ENCODE measurements around the gene PRKAG3.

PRKAG3 gene

DNA sequence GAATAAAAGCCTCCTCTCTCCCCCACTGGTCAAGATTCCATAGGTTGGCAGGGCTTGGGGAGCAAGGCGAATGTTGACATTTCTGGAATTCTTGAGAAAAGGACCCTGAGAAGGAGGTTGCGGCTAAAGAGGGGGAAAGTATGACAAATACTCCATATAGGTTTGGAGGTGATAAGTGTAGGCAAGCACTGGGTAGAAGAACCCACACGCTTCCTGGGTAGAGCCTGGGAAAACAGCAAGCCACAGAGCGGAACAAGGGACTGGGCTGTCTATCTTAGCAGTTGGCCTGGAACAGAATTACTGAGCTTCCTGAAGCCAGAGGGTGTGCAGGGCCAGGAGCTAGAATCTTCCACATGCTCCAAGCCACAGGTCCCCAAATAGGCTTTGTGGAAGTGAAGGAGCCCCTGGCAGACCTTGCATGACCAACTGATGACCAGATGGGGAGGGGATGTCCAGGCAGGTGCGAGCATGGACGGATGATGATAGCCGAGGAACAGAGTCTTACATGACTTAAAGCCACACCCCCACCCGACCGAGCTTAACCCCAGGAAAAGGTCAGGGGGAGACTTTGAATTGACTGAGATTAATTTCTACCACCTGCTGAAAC lies 9.9 kb downstream of the PRKAG3 start:
- intact Hi-C loops (cut with DNase I) = no loop called here
- DNase-seq = no peak

DNA sequence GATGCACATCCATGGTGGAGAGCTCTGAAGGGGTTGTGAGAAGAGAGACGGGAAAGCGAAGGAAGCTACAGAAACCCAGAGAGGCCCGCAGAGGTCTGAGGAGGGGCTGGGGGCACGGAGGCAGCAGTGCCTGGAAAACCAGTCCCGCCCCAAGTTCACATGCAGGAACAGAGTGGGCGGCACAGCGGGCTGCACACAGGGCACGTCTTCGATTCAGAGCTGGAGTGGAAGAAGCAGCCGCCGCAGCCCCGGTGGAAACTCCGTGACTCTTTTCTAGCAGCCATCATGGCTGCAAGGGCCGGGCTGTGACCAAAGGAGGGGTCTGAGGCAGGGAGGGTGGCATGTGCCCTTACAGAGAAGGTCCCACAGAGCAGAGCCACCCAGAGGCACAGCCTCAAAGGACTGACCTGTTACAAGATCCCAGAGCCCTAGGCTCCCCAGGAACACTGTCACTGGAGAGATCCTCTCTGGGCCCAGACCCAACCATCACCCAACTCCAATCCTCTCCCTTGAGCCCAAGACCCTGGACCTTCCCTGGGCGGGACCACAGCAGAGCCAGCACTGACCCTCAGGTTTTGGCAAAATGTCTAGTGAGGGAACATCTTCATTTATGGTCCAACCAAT lies 10.7 kb downstream of the PRKAG3 start:
- intact Hi-C loops (cut with DNase I) = no loop called here
- no peak for DNase-seq

DNA sequence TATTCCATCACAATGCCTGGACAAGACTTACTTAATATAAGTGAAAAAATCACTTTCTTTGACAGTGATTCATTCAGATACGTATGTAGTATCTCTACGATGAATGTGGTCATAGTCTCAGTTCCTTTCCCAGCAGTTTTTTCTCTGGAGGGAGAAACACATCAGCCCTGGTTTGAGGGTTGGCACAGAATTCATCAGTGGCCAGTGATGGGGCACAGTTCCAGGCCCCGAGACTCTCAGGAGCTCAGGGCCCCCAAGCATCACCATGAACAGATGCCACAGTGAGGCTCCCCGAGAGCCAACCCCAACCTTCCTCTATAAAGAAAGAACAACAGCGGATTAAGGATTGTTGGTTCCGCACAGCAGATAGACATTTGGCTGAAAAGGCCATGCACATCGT lies 12.5 kb downstream of the PRKAG3 start:
- intact Hi-C loops (cut with DNase I) = no loop called here
- no peak for DNase-seq

DNA sequence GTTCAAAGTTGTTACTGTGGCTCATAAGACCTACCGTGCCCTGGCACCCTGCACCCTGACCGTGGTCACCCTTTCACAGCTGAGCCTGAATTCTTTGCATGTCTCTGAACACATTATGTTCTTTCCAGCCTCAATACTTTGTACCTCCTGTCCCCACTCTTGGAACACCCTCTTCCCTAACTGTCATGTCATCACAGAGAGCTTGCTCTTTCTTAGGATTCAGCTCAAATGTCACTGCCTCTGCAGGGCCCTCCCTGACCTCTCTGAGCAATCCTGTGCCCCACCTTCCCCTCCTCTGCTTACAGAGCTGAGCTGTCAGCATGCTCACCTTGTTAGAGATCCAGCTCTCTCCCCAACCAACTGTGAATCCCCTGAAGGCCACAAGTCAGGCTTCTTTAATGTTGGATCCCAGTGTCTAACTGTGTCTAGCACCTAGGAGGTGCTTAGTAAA lies 15.0 kb downstream of the PRKAG3 start:
- peak in 1 of 10 donors; percentile 6 for DNase-seq
- intact Hi-C loops (cut with DNase I) = no loop called here

DNA sequence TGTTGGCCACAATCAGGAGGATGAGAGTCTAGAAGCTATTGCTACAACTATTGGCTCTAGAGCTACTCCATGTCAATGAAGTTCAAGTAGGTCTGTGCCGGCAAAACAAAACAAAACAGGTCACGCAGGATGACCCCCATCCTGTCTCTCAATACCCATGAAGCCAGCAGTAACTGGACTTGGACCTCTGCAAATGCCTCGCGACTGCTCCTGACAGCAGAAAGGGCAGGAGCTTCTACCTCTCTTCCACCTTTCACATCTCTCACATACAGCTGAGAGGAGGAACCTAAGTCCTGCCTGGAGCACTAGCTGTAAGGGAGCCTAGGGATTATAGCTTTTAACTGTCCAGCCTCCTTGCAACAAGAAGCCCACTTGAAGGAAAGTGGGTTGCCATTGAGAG lies 16.0 kb downstream of the PRKAG3 start:
- intact Hi-C loops (cut with DNase I) = no loop called here
- DNase-seq = no peak

DNA sequence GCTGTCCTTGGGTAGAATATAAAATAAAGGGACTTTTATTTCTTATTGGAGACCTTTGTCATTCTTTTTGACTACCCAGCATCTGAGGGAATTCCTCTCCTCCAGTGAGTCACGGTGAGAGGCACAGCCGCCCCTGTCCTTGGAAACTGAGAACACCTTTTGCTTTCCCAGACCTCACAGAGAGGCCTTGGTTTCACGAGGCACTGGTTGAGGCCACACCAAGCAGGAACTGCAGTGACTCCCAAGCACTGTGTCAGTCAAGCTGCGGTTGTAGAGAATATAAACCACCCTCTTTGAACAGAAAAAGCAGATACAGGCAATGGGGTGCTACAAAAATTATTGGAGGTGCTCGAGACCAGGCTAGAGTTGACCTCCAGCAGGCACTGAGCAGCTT lies 16.4 kb downstream of the PRKAG3 start:
- intact Hi-C loops (cut with DNase I) = no loop called here
- peak in 1 of 10 donors; percentile 41 for DNase-seq

DNA sequence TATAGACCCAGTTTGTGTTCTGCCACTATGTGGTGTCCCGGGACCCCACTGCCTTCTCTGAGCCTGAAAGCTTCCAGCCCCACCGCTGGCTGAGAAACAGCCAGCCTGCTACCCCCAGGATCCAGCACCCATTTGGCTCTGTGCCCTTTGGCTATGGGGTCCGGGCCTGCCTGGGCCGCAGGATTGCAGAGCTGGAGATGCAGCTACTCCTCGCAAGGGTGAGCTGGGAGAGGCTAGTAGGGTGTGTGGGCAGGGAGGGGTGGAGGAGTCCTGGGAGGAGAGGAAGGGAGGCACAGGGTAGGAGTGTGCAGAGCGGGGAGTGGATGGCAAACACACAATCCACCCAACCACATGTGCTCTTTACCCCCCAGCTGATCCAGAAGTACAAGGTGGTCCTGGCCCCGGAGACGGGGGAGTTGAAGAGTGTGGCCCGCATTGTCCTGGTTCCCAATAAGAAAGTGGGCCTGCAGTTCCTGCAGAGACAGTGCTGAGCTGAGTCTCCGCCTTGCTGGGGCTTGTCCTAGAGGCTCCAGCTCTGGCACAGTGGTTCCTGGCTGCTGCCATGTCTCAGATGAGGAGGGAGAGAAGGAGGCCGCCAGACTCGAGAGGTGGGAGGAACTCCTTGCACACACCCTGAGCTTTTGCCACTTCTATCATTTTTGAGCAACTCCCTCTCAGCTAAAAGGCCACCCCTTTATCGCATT lies 16.9 kb downstream of the PRKAG3 start:
- intact Hi-C loops (cut with DNase I) = no loop called here
- DNase-seq = peak in 1 of 10 donors; percentile 49

DNA sequence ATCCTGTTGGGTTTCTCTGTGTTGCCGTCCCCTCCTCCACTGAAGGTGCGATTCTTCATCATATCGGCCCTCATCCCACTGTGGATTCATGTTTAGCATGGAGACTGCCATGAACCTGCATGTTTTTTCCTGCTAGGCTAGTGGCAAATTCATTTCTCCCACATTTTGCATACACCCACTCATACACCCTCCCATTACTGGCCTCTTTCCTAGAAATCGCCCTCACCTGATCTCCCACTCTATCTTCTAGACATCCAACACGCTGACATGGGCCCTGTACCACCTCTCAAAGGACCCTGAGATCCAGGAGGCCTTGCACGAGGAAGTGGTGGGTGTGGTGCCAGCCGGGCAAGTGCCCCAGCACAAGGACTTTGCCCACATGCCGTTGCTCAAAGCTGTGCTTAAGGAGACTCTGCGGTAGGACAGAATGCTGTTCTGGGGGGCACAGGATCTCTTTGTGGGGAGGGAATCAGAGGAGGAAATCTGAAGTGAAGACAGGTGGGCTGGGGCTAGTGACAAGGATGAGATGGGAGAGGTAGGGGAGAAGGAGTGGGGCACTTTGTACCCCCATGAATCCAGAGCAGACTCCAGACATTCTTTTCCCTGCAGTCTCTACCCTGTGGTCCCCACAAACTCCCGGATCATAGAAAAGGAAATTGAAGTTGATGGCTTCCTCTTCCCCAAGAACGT lies 17.7 kb downstream of the PRKAG3 start:
- intact Hi-C loops (cut with DNase I) = no loop called here
- no peak for DNase-seq

DNA sequence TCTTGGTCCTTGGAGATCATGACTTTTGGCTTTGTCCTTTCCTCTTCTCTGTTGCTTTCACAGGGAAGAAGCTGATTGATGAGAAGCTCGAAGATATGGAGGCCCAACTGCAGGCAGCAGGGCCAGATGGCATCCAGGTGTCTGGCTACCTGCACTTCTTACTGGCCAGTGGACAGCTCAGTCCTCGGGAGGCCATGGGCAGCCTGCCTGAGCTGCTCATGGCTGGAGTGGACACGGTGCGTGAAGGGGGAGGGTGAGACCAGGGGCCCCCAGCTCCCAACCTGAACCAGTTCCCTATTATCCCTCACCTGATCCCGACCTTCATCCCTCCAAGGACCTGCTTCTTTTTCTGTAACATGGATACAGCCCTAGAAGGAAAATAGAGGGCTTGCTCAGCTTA lies 18.7 kb downstream of the PRKAG3 start:
- intact Hi-C loops (cut with DNase I) = no loop called here
- peak in 1 of 10 donors; percentile 57 for DNase-seq

DNA sequence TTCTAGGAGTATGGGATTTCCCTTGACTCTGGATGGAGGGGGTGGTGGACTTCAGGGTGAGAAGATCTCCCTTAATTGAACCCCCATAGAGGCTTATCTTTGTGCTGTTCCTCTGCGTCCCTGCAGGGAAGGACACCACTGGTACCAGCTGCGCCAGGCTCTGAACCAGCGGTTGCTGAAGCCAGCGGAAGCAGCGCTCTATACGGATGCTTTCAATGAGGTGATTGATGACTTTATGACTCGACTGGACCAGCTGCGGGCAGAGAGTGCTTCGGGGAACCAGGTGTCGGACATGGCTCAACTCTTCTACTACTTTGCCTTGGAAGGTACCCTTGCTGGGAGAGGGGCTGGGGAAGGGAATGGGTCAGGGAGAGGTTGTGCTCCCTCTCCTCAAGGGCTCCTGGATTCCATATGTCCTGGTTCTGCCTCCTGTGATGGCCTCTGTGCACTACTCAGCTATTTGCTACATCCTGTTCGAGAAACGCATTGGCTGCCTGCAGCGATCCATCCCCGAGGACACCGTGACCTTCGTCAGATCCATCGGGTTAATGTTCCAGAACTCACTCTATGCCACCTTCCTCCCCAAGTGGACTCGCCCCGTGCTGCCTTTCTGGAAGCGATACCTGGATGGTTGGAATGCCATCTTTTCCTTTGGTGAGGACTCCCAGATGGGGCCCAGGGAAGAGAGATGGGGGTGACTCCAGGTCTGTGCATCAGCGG lies 19.3 kb downstream of the PRKAG3 start:
- DNase-seq = peak in 1 of 10 donors; percentile 68
- intact Hi-C loops (cut with DNase I) = no loop called here

DNA sequence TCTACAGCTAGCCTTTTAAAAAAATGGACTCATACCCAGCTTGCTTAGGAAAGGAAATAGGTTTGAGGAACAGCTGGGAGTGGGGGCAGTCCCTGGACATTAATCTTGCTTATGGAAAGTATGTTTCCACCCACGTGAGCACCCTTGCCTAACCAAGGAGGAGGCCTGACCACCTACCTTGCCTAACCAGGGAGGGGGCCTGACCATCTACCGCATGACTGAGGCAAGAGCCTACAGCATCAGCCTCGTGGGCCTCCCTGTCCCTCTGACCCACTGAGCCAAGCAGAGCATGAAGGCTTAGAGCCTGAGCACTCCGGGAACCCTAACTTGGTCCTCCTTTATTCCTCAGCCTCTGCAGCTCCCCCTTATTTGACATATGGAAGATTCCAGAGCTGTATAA lies 20.2 kb downstream of the PRKAG3 start:
- intact Hi-C loops (cut with DNase I) = no loop called here
- peak in 1 of 10 donors; percentile 31 for DNase-seq

DNA sequence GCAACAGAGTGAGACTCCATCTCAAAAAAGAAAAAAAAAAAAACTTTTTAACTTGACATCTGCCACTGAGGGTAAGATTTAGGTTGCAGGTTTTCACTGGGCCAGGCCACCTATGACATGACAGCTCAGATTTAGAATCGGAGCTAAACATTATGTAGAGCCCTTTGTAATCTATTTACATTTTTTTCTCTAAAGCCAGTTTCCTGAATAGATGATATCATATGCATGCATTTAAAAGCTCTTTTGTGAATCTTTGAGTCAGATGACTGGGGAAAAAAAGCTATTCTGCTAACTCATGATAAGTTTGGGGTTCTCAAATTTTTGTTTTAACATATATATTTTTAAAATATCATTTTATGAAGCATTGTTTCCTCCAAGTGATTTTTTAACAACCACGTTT lies 21.3 kb downstream of the PRKAG3 start:
- intact Hi-C loops (cut with DNase I) = no loop called here
- no peak for DNase-seq

DNA sequence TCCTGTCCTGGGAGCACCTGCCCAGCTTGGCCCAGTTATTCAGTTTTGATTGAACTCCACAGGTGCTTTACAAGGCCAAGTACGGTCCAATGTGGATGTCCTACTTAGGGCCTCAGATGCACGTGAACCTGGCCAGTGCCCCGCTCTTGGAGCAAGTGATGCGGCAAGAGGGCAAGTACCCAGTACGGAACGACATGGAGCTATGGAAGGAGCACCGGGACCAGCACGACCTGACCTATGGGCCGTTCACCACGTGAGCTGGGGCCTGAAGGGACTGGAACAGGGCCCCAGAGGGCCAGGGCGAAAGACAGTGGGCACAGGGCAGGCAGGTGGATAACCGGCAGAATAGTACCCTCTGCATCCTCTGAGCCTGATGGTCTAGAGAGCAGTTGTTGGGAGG lies 22.1 kb downstream of the PRKAG3 start:
- intact Hi-C loops (cut with DNase I) = no loop called here
- peak in 1 of 10 donors; percentile 50 for DNase-seq

DNA sequence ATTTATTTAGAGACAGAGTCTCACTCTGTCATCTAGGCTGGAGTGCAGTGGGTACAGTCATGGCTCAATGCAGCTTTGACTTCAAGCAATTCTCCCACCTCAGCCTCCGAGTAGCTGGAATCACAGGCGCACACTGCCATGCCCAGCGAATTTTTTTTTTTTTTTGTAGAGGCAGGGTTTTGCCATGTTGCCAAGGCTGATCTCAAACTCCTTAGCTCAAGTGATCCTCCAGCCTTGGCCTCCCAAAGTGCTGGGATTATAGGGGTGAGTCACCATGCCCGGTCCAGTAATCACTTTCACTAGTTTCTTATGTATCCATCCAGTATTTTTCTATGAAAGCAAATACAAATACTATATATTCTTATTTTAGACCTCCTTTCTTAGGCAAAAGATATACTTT lies 24.0 kb downstream of the PRKAG3 start:
- no peak for DNase-seq
- intact Hi-C loops (cut with DNase I) = no loop called here

DNA sequence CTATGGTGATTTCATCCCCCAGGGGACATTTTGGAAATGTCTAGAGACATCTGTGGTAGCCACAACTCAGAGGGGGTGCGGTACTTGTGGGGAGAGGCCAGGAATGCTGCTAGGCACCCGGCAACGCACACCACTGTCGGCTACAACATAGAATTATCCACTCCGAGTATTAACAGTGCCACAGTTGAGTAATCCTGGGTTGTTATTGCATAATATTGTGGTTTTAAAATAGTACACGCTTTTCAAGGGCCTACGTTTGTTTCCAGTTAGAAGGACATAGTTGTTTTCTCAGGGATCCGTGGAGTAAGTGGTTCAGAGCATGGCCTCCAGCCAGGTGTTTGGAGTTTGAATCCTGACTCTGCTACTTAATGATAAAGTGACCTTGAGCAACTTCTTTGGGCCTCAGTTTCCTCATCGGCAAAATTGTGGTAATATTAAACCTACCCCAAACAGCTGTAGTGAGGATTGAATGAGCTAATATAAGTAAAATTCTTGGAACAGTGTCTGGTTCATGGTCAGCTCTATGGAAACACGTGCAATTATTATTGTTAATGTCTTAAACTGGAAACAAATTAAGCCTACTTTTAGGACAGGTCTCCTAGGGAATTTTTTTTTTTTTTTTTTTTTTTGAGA lies 25.1 kb downstream of the PRKAG3 start:
- no peak for DNase-seq
- intact Hi-C loops (cut with DNase I) = no loop called here

DNA sequence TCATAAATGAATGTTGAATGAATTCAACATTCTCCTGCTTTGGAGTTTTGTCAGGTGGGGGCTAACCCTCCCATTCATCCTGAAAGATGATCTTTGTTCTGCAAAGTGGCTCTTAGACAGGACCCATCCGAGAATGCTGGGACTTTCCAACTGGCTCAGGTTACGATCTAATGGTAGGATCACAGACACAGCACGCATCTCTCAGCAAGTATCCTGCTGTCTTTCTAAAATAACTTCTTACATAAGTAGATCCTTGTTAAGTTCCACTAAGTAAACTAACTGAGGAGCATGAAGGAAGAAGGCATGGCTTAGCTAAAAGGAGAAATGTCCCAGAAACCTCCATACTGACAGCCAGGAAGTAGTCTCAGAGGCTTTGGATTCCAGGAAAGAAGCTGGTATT lies 26.0 kb downstream of the PRKAG3 start:
- no peak for DNase-seq
- intact Hi-C loops (cut with DNase I) = no loop called here

DNA sequence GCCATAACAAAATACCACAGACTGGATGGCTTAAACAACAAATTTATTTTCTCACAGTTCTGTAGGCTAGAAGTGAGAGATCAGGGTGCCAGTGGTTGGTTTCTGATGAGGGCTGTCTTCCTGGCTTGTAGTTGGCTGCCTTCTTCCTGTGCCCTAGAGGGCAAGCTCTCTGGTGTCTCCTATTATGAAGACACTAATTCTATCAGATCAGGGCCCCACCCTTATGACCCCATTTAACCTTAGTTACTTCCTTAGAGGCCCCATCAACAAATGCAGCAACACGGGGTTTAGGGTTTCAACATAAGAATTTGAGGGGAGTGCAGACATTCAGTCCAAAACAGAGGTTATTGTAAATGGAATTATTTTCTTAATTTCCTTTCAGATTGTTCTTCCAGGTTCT lies 26.8 kb downstream of the PRKAG3 start:
- intact Hi-C loops (cut with DNase I) = no loop called here
- no peak for DNase-seq

DNA sequence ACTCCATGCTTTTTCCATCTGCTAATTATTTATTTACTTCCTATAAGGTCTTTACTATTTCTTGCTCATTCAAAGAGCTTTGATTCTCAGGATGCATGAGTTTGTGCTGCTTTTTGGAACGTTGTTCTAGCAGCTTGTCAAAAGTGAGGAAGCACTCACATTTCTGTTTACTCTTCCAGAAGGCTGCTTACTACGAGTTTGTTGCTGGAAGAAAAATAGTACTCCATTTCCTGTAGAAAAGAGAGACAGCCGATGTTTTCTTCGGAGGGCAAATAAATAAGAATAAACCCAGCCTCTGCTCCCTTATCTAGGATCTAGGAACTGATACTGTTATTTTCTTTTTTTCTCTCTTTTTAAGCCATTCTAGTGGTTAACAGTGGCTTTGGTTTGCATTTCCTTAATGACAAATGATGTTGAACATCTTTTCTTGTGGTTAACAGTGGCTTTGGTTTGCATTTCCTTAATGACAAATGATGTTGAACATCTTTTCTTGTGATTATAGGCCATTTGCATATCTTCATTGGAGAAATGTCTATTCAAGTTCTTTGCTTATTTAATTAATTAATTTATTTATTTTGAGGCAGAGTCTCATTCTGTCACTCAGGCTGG lies 29.1 kb downstream of the PRKAG3 start:
- intact Hi-C loops (cut with DNase I) = no loop called here
- DNase-seq = no peak

DNA sequence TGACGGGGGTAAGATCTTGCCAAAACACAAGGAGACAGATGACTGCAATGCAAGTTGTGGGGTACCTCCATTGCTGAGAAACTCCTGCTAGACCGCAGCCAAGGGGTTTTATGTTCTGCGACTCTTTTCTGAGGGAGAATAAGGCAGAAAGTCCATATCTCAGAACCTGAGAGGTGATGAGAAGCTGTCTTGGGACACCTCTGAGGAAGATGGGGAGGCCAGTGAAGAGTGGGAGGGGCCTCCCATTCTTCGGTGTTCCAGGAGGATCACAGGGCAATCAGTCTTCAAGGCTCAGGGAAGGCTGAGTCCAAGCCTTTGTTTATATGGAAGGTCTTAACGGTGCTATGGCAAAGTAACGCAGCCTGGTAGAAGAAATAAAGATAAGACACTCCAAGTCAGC lies 31.6 kb downstream of the PRKAG3 start:
- intact Hi-C loops (cut with DNase I) = no loop called here

More for the DNA sequence above, 31.6 kb downstream of the PRKAG3 start:
- no peak for DNase-seq
